HG03460 (cell line): ENCODE data around the gene GPM6B.

Experiments used
- ATAC-seq: cut with Tn5 transposase; IDR thresholded peaks from one replicate; pipeline ENCODE4 v1.9.1; 2021; ENCODE audit not compliant: unreplicated experiment

GPM6B gene, protein sequence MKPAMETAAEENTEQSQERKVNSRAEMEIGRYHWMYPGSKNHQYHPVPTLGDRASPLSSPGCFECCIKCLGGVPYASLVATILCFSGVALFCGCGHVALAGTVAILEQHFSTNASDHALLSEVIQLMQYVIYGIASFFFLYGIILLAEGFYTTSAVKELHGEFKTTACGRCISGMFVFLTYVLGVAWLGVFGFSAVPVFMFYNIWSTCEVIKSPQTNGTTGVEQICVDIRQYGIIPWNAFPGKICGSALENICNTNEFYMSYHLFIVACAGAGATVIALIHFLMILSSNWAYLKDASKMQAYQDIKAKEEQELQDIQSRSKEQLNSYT

DNA sequence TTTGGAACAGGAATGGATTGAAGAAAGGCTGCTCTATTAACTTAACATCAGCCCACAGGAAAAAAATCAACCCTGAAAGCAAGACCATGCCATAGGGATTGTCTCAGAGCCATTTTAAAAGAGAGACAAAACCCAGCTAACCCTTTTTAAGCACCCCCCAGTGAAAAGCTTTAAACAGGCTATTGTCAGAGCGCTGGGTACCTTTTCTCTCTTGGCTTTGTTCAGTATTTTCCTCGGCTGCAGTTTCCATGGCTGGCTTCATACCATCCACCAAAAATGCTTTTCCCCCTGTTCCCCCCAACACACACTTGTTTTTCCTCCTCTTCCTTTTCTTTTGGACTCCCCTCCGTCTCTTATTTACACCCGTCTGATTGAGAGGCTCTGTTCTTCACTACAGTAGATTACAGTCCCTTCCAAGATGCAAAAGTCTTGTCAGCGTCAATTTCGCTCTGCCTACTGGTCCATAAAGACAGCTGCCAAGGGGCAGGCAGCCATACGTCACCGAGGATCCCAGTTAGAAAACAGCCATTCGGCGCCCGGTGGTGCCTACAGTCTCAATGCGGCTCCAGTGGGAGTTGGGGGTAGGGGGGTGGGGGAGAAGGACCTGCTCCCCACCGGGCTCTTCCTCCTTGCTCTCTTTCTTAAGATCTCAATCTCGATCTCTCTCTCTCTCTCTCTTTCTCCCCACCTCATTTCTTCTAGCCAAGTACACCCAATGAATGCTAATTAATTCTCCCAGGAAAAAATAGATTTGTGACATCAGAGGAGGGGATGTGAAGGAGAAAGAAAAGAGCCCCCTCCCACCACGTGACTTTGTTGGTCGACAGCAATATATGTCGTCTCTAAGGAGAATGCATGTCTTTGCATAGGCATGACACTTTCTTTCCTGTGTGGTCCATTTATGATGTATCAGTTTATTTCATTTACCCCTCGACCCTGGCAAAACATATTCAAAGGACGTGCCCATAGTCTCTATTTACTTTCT, at the start of gene GPM6B:
GPM6B (minus strand) TSS at position 451 of the 985 bp plus-strand sequence; CDS start at position 262, 189 bp downstream.
- no peak for ATAC-seq

DNA sequence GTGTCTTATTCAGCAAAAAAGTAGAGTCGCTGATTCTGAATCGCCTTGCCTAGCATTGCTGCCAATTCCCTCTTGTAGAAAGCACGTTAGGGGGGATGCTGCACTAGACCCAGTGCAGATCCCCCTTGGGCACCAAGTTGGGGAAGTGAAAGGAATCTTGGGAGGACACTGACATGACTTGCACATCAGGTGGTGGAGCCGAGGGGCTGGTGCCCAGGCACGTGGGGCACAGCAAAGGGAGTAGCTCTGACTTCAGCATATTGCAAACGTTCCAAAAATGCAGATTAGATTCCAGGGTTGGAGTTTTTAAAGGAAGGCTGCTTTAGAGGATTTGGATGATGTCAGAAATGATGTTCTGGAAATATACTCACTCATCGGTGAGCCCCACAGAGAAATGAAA, 47.4 kb upstream of the GPM6B start:
- no peak for ATAC-seq

DNA sequence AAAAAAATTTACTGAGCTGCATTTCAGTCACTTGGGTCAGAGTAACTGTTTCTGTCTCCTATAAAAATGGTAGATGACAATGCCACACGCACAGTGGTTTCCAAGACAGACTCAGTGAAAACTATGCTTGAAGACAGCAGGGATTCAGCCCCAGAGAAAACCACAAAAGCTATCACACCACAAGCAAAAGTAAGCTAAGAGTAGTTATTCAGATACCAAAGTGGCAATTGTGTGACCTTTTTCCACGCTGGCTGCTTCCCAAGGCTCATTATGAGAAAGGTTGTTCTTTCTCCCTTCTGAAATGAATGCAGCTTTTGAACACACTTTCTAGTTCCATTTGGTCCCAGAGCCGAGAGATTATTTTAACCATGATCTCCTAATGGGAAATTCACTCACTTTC, 46.4 kb upstream of the GPM6B start:
- no peak for ATAC-seq

DNA sequence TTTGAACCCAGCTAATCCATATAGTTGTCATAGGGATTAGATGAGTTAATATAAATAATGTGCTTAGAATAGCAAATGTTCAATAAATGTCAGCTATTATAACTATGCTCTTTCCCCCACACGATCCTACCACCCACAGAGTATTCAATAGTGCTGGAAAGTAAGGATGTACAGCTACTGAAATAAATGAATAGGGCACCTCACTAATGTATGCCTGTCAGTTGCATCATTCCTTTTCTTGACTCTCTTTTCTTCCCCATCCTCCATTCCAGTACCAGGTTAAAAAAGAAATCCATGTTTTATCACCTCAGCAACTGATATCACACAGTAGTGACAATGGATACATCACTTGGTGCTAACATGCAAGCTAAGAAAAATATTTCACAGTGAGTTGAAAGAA, 42.8 kb upstream of the GPM6B start:
- ATAC-seq, result no peak

DNA sequence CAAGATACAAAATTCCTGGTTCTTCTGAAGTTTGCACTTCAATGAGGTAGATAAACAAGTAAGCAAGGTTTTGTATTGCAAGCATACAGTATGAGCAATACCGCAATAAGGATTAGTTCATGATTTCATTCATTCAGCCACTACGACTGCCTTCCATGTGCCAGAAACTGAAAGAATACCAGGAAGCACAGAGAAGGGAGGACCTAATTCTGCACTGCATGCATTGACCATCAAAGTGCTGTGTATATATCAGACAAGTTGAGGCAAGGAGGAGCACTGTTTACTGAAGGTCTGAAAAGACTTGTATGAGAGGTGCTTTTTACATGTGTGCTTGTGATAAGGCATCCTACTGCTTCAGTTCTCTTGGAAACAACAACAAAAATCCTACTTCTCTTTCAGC, 40.9 kb upstream of the GPM6B start:
- ATAC-seq, result no peak

DNA sequence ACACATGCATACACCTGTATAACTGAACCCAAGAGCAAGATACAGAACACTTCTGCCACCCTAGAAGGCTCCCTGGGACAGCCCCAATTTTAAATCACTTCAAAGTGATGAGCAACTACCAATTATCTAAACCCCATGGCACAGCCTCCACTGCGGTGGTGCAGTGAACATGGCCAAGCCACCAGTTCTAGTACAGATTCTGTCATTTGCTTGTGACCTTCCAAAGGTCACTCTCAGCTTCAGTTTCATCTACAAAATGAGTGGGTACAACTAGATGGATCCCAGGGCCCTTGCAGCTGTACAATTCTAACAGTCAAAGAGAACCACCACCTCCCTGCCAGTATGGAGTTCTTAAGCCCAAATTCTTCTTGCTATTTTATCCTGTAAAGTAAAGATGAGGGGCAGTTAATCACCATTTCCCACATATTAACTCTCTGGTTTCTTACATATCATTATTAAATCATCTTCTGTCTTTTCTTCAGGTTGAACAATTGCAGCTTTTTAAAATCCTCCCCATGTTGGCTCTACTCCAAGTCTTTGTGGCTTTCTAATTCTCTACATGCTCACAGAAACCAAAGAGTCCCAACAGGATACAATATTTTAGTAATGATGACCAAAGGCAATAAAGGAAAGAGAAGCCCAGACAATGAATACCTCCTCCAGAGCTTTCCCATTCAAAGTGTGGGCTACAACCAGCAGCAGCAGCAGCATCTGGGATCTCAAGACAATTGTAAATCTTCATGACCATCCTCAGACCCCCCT, 39.0 kb upstream of the GPM6B start:
- no peak for ATAC-seq

DNA sequence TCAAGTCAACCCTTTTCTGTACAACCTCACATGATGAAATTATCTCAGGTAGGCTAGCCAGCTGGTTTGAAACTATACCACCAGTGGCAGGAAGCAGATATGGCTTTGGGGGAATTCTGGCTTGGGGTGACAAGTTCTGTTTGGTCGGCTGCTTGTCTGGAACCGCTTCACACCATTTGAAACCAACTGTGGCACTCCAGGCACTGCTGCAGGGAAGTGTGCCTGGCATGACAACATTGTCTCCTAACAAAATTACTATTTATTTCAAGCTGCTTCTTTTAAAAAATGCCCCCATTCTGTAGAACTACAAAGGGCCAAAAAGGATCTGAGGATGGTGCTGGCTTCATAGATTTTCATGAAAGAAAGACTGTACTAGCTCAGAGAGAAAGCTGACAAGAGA, 37.1 kb upstream of the GPM6B start:
- no peak for ATAC-seq

DNA sequence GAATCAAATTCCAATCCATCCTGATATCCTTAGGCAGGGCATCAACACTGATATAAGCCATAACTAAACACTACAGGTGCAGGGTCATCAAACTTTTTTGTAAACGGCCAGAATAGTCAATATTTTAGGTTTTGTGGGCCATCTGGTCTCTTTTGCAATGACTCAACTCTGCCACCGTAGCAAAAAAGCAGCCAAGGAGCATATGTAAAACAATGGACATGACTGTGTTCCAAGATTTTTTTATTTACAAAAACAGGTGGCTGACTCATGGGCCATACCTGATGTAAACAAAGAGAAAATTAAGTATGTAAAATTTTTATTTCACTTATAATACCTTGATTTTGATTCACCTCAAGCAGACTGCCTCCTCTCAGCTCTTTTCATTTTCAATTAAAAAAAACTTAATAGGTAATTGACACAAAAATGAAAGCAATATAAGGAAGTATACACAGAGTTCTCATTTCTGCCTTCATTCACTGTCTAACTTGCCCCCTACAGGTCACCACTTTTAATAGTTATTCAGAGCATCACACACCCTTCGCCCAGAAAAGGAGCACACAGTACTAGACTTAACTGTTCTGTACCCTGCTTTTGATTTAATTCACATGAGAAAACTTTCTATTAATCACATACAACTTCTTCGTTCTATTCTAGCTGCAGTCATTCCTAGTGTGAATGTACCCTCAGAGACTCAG, 35.3 kb upstream of the GPM6B start:
- no peak for ATAC-seq

DNA sequence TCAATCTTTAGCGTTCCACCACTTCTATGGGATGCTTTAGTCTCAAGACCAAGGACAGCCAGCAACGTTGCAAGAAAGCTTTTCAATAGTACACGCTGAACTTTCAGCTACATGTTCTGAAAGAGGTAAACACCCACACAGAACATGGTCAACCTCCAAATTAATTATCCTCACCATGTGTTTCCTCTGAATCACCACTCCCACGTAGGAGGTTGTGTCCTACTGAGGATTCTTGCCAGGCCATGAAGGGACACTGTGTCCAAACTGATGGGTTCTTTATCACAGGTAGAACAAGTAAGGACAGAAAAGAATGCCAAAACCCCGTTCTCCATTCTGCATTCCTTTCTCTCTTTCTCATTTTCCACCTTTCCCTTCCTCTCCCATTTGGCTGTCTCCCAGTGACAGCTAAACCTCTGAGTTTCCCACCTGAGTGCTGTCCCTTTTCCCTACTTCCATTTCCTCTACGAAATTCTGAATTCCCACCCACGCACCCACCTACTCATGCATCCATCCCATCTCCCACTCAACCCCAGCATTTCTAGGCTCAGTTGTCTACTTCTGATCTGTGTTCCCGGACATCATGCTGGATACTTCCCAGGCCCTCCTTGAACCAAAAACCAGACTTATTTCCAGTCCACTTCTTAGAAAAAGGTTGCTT, 29.0 kb upstream of the GPM6B start:
- ATAC-seq, result no peak

DNA sequence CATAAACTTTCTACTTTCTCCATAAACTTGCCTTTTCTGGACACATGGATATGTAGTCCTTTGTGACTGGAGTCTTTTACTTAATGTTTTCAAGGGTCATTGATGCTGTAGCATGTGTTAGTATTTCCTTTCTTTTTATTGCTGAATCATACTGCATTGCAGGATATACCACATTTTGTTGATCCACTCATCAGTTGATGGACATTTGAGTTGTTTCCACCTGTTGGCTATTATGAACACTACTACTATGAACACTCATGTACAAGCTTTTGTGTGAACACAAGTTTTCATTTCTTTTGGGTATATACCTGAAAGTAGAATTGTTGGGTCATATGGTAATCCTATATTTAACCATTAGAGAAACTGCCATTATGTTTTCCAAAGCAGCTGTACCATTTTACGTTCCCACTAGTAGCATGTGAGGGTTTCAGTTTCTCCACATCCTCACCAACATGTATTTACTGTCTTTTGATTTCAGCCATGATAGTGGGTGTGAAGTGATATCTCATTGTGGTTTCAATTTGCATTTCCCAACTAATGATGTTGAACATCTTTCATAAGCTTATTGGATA, 26.3 kb upstream of the GPM6B start:
- no peak for ATAC-seq

DNA sequence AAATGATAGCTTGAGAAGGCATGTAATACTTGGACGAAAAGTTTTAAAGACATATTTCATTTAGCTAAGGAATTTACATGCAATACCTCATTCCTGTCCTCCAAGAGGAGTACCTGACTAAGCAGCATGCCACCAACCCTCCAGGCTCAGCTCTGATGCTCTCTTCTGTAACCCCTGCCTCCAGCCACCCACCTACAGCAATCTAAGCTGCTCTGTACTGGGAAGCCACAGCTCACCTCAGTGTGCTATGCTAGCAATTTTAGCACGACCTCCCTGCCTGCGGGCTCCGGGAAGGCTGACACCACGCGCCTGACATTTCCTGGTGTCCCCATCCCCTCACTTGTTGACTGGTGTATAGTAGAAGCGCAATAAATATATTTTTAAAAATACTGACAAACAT, 23.2 kb upstream of the GPM6B start:
- no peak for ATAC-seq

DNA sequence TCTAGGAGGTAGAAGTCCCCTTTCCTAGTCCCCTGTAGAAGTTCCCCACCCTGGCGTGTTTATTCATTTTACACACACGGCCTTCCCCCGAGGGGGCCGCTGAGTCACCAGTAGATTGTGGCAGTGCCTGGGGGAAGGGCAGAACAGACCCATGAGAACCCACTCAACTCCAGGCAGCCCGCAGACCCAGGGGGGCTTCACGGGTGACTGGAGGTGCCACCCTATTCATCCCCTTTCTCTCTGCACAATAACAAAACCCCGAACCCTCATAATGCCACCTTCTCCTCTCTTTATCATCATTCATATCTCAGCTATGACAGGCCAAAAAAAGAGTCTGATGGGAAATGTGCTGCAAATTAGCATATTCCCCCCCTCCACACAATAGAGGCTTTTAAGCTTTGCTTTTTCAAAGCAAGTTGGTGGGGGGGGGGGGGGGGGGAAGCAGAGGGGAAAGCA, 20.4 kb upstream of the GPM6B start:
- ATAC-seq, result no peak

DNA sequence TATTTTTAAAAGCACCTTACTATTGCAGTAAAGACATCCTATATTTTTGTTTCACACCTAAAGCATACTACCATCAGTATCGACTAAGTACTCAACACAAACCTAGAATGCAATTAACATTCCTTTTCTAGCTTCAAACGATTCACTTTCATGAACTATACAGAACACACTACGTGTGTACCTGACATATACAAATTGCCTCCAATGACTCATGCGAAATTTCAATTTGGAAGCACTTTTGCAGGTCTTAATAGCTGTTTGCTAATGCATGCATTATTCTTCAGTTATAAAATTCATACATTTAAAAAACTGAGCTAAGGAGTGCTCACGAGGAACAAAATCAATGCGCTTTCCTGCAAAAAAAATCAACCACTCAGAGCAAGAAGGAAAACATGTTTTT, 19.7 kb upstream of the GPM6B start:
- no peak for ATAC-seq

DNA sequence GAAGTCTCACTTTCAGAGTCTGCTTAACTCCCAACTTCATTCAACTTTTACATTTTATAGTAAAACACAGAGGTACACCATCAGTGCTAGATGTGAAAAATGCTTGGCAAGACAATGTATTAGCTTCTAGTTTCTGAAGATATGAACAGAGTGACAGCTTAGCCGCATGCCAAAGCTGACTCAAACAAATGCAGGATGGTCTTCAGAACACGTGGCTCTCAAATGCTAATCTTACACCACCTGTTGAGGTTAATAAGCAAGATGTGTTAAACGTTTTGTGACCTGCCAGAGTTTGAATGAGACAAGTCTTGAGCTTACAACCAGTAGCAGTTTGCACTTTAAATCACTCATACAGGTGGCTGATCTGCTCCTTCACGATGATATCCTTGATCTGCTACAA, 18.9 kb upstream of the GPM6B start:
- no peak for ATAC-seq

DNA sequence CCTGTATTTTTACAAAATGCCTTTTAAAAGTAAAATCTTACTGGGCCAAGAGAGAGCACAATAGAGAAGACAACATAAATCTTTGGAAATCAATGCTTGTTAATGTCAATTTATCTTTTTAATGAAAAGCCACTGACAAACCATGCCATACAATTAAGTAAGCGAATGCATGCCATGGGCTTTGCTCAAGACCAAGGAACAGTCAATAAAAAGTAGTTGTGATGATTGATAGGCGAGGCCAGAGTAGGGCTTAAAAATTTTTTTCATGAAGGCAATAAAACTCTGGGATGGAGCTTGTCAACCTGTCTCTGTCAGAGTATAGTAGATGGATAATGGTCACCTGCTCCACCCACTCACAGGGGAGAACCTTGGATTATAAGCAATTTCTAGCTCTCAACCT, 17.5 kb upstream of the GPM6B start:
- no peak for ATAC-seq

DNA sequence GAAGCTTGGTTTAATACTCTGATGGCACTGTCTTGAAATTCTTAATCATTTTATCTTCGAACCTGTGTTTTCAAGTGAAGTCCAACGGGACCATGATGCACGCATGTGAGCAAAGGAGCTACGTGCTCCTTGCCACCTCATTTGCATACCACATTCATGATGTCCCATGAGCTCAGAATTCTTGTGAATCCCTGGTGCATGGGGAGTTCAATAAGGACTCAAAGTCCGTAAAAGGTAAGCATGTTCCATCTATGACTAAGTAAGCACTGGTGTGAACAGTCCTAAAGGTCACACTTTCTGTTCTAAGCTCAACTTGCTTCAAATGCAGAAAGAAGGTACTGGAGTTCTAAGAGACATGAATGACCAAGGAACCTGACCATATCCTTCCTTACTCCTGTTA, 13.1 kb upstream of the GPM6B start:
- ATAC-seq, result no peak

DNA sequence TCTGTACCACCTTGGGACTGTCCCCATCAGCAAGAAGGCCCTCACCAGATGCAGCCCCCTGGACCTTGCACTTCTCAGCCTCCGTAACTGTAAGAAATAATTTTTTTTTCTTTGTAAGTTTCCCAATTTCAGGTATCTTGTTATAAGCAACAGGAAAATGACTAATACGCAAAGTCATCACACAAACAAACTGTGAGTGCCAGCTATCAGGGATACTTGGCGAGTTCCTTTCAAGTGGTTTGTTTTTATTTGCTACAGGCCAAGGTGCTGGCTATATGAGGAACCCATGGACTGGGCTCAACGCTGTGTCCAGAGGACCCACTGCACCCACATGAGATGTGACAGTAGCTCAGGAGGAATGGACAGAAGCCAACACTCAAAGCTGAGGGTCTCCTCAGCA, 11.5 kb upstream of the GPM6B start:
- no peak for ATAC-seq

DNA sequence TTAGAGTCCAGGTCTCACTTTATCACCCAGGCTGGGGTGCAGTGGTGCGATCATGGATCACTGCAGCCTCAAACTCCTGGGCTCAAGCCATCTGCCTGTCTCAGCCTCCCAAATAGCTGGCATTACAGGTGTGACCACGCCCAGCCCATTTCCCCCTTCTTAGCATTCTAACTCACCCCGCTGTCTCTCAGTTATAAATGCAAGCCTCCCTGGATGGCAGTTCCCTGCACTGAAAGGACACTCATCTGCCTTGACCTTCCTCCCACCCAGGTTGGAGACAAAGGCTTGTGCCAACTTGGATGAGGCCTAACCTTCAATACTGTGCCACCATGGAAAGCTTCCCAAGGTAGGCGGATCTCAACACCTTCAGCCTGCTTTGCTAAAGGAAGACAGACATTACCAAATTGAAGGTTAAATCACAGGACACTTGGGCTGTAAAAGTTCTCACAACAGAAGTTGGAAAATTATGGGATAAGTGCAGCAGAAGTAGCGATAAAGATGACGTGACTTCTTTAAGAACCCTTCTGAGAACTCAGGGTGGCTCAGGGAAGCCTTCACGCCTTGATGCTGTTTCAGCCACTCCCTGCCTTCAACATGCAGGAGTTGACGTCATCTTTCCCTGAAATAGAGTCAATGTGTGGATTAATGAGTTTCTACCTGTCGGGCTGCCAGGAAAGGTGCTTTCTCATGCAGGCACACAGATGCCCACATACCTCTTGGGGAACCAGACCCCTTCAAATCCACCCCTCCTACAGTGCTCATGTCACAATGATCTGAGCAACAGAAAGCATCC, 10.6 kb upstream of the GPM6B start:
- no peak for ATAC-seq

DNA sequence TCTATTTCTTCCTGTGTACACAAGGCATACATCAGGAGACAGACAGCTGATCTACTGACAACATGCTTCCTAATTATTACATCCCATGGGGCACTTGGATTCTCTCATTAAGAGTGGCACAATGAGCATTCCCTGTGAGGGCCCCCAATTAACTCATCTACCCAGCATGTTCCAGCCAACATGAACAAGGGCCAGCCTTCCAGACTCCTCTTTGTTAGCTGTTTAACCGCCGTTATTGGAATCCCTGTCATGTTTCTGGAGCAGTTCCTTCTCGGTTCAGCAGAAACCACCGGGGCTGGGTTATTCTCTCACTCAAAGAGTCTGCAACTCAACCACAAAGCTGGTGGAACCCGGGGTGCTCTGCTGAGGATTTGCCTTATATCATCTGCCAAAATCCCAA, 9.9 kb upstream of the GPM6B start:
- no peak for ATAC-seq
